RWPE1 (cell line): Measurements from ENCODE around the gene MAN1A1.

ENCODE experiments used
- CTCF ChIA-PET: fragments of 350-600 bp; sonication (Branson Sonifier 250); formaldehyde crosslinking; extraction: SDS; loops from one replicate; lab custom pipeline; 2021; lab: Yijun Ruan, JAX
- POLR2A ChIA-PET: fragments of 400-600 bp; formaldehyde crosslinking; extraction: SDS; loops from one replicate; lab custom pipeline; 2020; ENCODE audit warnings: antibody characterized with exemption; ENCODE audit not compliant: low non-redundant PET; lab: Yijun Ruan, JAX
- DNase-seq: peaks from one replicate; pipeline ENCODE4 v3.0.0; 2012; ENCODE audit warnings: low spot score
- H3K27ac ChIP-seq: fragments of 450-650 bp; 2 replicates; pipeline ENCODE4 v1.5.1; 2017
- TF ChIP-seq, protein P1 (sequence below): fragments of 450-650 bp; conservative IDR thresholded peaks from 2 replicates; pipeline ENCODE4 v1.5.1; 2017; ENCODE audit warnings: low read depth, mild to moderate bottlenecking

Gene MAN1A1

GRCh38 chr6:119187596-119187995 is 162.0 kb downstream of the MAN1A1 start:
- TF ChIP-seq, protein P1, sequence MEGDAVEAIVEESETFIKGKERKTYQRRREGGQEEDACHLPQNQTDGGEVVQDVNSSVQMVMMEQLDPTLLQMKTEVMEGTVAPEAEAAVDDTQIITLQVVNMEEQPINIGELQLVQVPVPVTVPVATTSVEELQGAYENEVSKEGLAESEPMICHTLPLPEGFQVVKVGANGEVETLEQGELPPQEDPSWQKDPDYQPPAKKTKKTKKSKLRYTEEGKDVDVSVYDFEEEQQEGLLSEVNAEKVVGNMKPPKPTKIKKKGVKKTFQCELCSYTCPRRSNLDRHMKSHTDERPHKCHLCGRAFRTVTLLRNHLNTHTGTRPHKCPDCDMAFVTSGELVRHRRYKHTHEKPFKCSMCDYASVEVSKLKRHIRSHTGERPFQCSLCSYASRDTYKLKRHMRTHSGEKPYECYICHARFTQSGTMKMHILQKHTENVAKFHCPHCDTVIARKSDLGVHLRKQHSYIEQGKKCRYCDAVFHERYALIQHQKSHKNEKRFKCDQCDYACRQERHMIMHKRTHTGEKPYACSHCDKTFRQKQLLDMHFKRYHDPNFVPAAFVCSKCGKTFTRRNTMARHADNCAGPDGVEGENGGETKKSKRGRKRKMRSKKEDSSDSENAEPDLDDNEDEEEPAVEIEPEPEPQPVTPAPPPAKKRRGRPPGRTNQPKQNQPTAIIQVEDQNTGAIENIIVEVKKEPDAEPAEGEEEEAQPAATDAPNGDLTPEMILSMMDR: no peak
- no peak for DNase-seq
- CTCF ChIA-PET: interaction anchor here (0.6 kb wide), 1 partner anchor 23 kb away, joined by 3 read pairs; no protein-coding TSS in a partner anchor
- POLR2A ChIA-PET: no interaction called here
- H3K27ac ChIP-seq: no peak overlapping the region

DNA sequence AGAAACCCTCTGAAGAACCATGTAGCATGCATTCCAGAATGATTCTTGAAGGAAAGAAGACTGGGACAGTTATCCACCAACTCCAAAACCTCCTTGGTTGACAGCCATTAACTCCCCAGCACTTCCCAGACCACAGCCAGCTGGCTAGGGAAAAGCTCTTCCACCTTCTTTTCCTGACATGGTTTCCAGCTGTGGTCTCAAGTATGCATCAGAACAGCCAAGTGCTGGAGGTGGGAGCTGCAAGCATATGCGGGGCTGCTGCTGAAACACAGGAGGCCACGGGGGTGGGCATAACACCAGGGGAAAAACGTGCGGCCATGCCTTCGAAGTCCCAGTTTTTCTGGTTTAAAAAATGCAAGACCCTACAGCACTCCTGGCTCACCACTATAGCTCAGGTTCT is 163.1 kb downstream of the MAN1A1 start:
- CTCF ChIA-PET: no interaction called here
- POLR2A ChIA-PET: no interaction called here
- H3K27ac ChIP-seq: no peak overlapping the region
- TF ChIP-seq, protein P1: no peak
- DNase-seq: no peak

- CTCF ChIA-PET: interaction anchor here (0.6 to 0.7 kb wide), 3 partner anchors 37 to 621 kb away, joined by 3 read pairs; no protein-coding TSS in a partner anchor
- POLR2A ChIA-PET: no interaction called here
Measured at GRCh38 chr6:119184008-119184648, 165.4 kb downstream of the MAN1A1 start.

GRCh38 chr6:119183457-119183856 is 166.1 kb downstream of the MAN1A1 start:
- TF ChIP-seq, protein P1: no peak
- ChIA-PET POLR2A (no interaction called here), CTCF (interaction anchor here (0.6 to 0.7 kb wide), 2 partner anchors 261 to 620 kb away, joined by 3 read pairs; no protein-coding TSS in a partner anchor)
- no peak for DNase-seq
- no peak overlapping the region for H3K27ac ChIP-seq

More at GRCh38 chr6:119184008-119184648, 165.4 kb downstream of the MAN1A1 start:
- no peak overlapping the region for H3K27ac ChIP-seq
- TF ChIP-seq, protein P1: no peak
- DNase-seq: no peak

GRCh38 chr6:119182875-119183274 is 166.7 kb downstream of the MAN1A1 start:
- no peak for DNase-seq
- ChIA-PET POLR2A (no interaction called here), CTCF (interaction anchor here (0.7 kb wide), 1 partner anchor 11 kb away, joined by 4 read pairs; no protein-coding TSS in a partner anchor)
- TF ChIP-seq, protein P1: no peak
- H3K27ac ChIP-seq: no peak overlapping the region

DNA sequence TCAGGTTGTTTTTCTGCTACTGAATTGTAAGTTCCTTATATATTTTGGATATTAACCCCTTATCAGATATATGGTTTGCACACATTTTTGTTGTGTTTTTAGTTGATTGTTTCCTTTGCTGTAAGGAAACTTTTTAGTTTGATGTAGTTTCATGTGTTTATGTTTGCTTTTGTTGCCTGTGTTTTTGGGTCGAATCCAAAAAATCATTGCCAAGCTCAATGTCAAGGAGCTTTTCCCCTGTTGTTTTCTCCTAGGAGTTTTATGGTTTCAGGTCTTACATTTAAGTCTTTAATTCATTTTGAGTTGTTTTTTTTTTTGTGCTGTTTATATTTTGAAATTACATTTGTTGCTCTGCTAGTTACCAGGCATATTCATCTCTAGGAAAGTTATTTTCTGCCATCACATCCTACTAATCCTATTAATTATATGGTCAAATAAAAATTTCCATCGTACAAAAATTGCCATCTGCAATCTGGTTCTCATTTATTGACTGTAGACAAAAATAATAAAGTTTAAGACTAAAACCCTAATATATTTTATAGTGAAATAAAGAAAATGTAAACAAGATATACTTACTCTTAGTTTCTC is 167.3 kb downstream of the MAN1A1 start:
- TF ChIP-seq, protein P1: no peak
- no peak overlapping the region for H3K27ac ChIP-seq
- POLR2A ChIA-PET: no interaction called here
- no peak for DNase-seq
- CTCF ChIA-PET: interaction anchor here (0.7 kb wide), 1 partner anchor 12 kb away, joined by 4 read pairs; no protein-coding TSS in a partner anchor
